Neutrophil (primary cell): ENCODE data around the gene NTM.

Source experiments
- H3K27ac ChIP-seq: fragments of 200-600 bp; sonication (generic); 2 replicates; pipeline ENCODE4 v1.5.1; 2016; ENCODE audit warnings: mild to moderate bottlenecking, moderate library complexity
- H3K27me3 ChIP-seq: fragments of 200-600 bp; sonication (generic); 2 replicates; pipeline ENCODE4 v1.6.0; 2016; ENCODE audit warnings: mild to moderate bottlenecking
- H3K36me3 ChIP-seq: fragments of 200-600 bp; sonication (generic); 2 replicates; pipeline ENCODE4 v1.5.1; 2017
- H3K4me1 ChIP-seq, 2 experiments: fragments of 200-600 bp in 1 of 2; sonication (generic) in 1 of 2; 1 replicate in 1 of 2; 2 replicates in 1 of 2; pipeline versions ENCODE4 v1.5.1 to v1.6.1; 2013 to 2016; ENCODE audit warnings: low read depth in 1 of 2, low read length in 1 of 2, mild to moderate bottlenecking in 1 of 2, moderate library complexity in 1 of 2; ENCODE audit not compliant: control insufficient read depth in 1 of 2, insufficient read depth in 1 of 2
- H3K4me3 ChIP-seq, 2 experiments: fragments of 200-600 bp in 1 of 2; sonication (generic) in 1 of 2; 1 replicate in 1 of 2; 2 replicates in 1 of 2; pipeline ENCODE4 v1.5.1; 2013 to 2016; ENCODE audit warnings: low read depth in 1 of 2, low read length in 1 of 2, mild to moderate bottlenecking in 1 of 2, moderate library complexity in 1 of 2
- H3K9me3 ChIP-seq: fragments of 200-600 bp; sonication (generic); 2 replicates; pipeline ENCODE4 v1.5.1; 2016
- TF ChIP-seq, protein P1 (sequence below): fragments of 200-600 bp; sonication (generic); IDR thresholded peaks from 2 replicates; pipeline ENCODE4 v1.5.1; 2016; ENCODE audit warnings: antibody characterized with exemption

NTM gene

DNA sequence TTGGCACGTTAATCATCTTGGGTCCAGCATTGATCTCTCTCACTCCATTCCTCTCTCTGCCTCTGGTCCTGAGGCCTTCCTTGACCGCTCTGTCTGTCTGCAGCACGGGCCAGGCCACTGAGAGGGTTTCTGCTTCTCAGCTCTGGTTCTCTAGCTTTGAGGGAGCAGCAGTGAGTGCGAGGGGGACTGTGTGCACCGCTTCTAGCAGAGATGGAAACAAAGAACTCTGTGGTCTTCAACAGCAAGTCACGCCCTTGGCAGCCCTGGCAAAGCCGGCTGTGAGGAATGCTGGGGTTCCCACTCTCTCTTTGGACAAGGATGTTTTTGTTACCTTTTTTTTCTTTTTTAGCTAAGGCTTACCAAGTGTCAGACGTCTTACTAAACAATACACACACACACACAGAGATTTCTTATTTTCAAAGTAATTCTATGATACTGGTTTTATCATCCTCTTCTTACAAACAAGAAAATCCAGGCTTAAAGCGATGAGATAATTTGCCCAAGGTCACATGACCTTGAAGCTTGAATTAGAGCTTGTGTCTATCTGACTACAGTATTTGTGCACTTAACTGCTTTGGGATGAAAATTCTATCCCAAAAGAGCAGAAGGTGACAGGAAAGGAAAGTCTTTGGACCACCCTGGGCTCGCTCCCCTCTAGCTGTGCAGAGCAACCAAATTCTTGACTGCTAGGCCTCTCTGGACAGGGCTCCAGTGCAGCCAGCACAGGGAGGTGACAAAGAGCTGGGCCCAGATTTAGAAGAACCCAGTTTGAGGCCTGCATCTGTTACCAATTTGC lies 293.2 kb downstream of the NTM start:
- Histone ChIP-seq H3K9me3 (no peaks in the 10 kb centered on the region), H3K27me3 (no peaks in the 10 kb centered on the region), H3K36me3 (no peaks in the 10 kb centered on the region), H3K4me3 (no peak overlapping the region), H3K27ac (no peak overlapping the region), H3K4me1 (no peaks in the 10 kb centered on the region)
- TF ChIP-seq, protein P1, sequence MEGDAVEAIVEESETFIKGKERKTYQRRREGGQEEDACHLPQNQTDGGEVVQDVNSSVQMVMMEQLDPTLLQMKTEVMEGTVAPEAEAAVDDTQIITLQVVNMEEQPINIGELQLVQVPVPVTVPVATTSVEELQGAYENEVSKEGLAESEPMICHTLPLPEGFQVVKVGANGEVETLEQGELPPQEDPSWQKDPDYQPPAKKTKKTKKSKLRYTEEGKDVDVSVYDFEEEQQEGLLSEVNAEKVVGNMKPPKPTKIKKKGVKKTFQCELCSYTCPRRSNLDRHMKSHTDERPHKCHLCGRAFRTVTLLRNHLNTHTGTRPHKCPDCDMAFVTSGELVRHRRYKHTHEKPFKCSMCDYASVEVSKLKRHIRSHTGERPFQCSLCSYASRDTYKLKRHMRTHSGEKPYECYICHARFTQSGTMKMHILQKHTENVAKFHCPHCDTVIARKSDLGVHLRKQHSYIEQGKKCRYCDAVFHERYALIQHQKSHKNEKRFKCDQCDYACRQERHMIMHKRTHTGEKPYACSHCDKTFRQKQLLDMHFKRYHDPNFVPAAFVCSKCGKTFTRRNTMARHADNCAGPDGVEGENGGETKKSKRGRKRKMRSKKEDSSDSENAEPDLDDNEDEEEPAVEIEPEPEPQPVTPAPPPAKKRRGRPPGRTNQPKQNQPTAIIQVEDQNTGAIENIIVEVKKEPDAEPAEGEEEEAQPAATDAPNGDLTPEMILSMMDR = no peak

DNA sequence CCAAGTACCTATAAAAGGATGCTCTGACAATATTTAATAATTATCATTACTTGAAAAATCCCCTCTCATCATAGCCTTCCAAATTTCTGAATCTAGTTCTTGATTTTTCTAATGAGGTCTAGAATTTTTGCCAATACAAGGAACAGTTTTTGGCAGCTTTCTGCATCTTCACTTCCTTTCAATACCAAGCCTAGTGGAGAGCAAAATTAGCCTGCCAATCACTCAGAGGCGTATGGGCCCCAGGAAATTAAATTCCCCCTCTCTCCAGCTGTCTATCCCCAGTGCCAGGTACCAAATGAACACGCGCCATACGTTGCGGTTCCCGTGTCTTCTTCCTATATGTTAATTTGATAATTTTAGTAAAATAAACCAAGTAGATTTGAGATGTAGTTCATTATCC lies 293.9 kb downstream of the NTM start:
- TF ChIP-seq, protein P1 = no peak
- H3K4me1 ChIP-seq = no peaks in the 10 kb centered on the region

DNA sequence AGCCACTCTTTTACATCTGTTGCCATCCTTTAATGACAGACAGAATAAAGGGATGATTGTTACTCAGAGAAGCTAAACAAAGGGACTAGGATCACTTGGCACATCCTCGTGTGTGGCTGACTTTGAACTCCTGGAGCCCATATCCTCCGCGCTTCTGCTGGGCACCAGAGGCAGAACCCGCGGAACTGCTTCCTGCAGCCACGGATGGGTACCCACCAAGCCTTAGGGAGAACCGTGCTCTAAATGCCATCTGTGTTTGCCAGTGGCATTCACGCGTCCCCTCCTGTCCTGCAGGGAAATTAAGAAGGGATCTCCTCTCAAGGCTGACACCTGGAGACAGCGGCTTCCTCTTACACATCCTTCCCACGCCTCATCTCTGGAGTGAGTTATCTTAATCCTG lies 294.4 kb downstream of the NTM start:
- H3K36me3 ChIP-seq = no peaks in the 10 kb centered on the region
- H3K27ac ChIP-seq = no peak overlapping the region
- no peaks in the 10 kb centered on the region for H3K27me3 ChIP-seq
- H3K4me3 ChIP-seq = no peak overlapping the region
- TF ChIP-seq, protein P1 = no peak
- H3K9me3 ChIP-seq = no peaks in the 10 kb centered on the region
- no peaks in the 10 kb centered on the region for H3K4me1 ChIP-seq

More for the DNA sequence above, 293.9 kb downstream of the NTM start:
- Histone ChIP-seq H3K36me3 (no peaks in the 10 kb centered on the region), H3K27ac (no peak overlapping the region), H3K9me3 (no peaks in the 10 kb centered on the region), H3K27me3 (no peaks in the 10 kb centered on the region), H3K4me3 (no peak overlapping the region)

DNA sequence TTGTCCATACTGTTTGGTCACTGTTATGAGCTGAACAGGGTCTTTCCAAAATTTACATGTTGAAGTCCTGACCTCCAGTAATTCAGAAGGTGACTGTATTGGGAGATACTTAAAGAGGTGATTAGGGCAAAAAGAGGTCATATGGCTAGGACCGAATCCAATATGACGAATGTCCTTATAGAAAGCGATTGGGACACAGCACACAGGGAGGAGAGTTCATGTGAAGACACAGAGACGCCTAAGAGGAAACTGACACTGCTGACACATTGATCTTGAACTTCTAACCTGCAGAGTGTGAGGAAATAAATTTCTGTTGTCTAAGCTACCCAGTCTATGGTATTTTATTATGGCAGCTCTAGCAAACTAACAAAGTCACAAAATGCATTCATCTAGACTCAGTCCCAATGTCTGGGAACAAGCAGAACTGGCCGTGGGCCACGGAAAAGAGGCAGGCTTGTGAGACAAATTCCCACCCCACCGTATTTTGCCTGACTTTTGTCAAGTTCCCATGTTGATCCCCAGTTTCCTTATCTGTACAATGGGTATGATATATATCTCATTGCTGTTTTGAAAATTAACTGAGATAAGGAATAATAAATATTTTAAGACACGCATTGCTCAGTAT lies 295.0 kb downstream of the NTM start:
- H3K27ac ChIP-seq = no peak overlapping the region
- no peaks in the 10 kb centered on the region for H3K4me1 ChIP-seq
- H3K9me3 ChIP-seq = no peaks in the 10 kb centered on the region
- TF ChIP-seq, protein P1 = no peak
- H3K4me3 ChIP-seq = no peak overlapping the region
- H3K27me3 ChIP-seq = no peaks in the 10 kb centered on the region
- no peaks in the 10 kb centered on the region for H3K36me3 ChIP-seq

DNA sequence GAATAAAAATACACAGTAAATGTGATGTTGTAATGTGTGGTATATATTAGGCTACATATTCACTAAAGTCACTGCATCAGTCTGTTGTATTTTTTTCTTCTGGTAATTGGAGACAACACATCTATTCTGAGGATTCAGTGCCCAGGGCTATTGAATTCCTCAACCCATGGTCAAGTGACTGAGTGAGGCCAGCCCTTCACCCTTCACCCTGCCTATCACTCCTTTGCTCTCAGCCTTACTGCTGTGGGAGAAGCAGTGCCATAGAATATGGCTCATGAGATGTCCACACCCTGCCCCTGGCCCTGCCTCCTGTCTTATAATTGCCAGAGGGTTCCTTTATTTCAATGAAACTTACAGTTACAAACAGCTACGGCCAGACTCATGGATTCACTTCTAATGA lies 295.6 kb downstream of the NTM start:
- Histone ChIP-seq H3K27me3 (no peaks in the 10 kb centered on the region), H3K4me1 (no peaks in the 10 kb centered on the region), H3K9me3 (no peaks in the 10 kb centered on the region), H3K36me3 (no peaks in the 10 kb centered on the region), H3K27ac (no peak overlapping the region), H3K4me3 (no peak overlapping the region)
- TF ChIP-seq, protein P1 = no peak
